K562 (cell line): ENCODE measurements around the gene ZFAND3. TPM values are rescaled to one million over a fixed set of nuclear protein-coding genes. Genes with fewer than 3 reads are reported as not detected.

ENCODE experiments used
- ATAC-seq: fragments of 200-7000 bp; cut with Tn5 transposase; 3 replicates; pipeline ENCODE4 v1.9.1; 2020; ENCODE audit warnings: moderate library complexity
- BruUV-seq: library from RNA; stranded (reverse); fragments of 400-500 nt; replicated peaks from 2 replicates; lab custom pipeline; 2021; lab: Mats Ljungman, UMichigan
- CTCF ChIA-PET: fragments of 300-600 bp; formaldehyde crosslinking; extraction: SDS; loops from one replicate; lab custom pipeline; 2021; ENCODE audit warnings: low intra/inter-chr PET ratio; lab: Yijun Ruan, JAX
- POLR2A ChIA-PET: fragments of 300-600, 350-650 bp; sonication (Branson Sonifier 250); formaldehyde crosslinking; extraction: SDS; loops from one replicate; lab custom pipeline; 2021; ENCODE audit warnings: antibody characterized with exemption, inconsistent platforms; lab: Yijun Ruan, JAX
- DNase-seq, 4 experiments: peaks; one replicate each; pipeline versions ENCODE4 v3.0.0 to v3.0.0-alpha.2; 2011 to 2018; ENCODE audit warnings: low spot score in 3 of 4, mixed read lengths in 3 of 4; ENCODE audit errors: extremely low read depth in 1 of 4
- FAIRE-seq: peaks from 2 replicates; lab custom pipeline; 2011; peaks lifted over from hg19 to GRCh38; lab: Jason Lieb, UNC
- H2AFZ ChIP-seq: 2 replicates; pipeline ENCODE4 v1.6.0; 2011; ENCODE audit warnings: low read depth, low read length, control low read depth, inconsistent platforms
- H3K27ac ChIP-seq: fragments of 200-600 bp; 3 replicates; pipeline ENCODE4 v1.8.0; 2011; ENCODE audit warnings: low read depth, mild to moderate bottlenecking, control low read depth, inconsistent platforms, low read length, moderate library complexity, mixed read lengths; ENCODE audit errors: extremely low read depth
- H3K27me3 ChIP-seq, 2 experiments: fragments of 300-600 bp in 1 of 2; 2 replicates in 1 of 2; 3 replicates in 1 of 2; pipeline versions ENCODE4 v1.6.0 to v1.8.0; 2011; ENCODE audit warnings: inconsistent platforms in 2 of 2, low read length in 2 of 2, mild to moderate bottlenecking in 1 of 2, mixed read lengths in 1 of 2, moderate library complexity in 1 of 2; ENCODE audit not compliant: control insufficient read depth in 2 of 2, insufficient read depth in 2 of 2
- H3K36me3 ChIP-seq: fragments of 300-600 bp; 3 replicates; pipeline ENCODE4 v1.8.0; 2011; ENCODE audit warnings: mild to moderate bottlenecking, low read length, inconsistent platforms; ENCODE audit not compliant: control insufficient read depth, insufficient read depth
- H3K4me1 ChIP-seq, 2 experiments: fragments of 200-600 bp in 1 of 2; replicated peaks in 1 of 2; 2 replicates in 1 of 2; 3 replicates in 1 of 2; pipeline versions ENCODE4 v1.5.1 to v1.8.0; 2011; ENCODE audit warnings: inconsistent platforms in 2 of 2, low read length in 2 of 2, mild to moderate bottlenecking in 1 of 2, mixed read lengths in 1 of 2, moderate library complexity in 1 of 2; ENCODE audit not compliant: control insufficient read depth in 2 of 2, insufficient read depth in 2 of 2
- H3K4me2 ChIP-seq: 2 replicates; pipeline ENCODE4 v1.6.1; 2011; ENCODE audit warnings: low read length, control low read depth, inconsistent platforms, mixed read lengths; ENCODE audit not compliant: insufficient read depth
- H3K4me3 ChIP-seq: fragments of 200-600 bp; sonication (generic), shearing (Covaris generic); 2 replicates; pipeline ENCODE4 v1.5.1; 2016; ENCODE audit warnings: control low read depth, inconsistent platforms
- H3K79me2 ChIP-seq: fragments of 200-600 bp; 3 replicates; pipeline ENCODE4 v1.8.0; 2011; ENCODE audit warnings: low read length, inconsistent platforms; ENCODE audit not compliant: control insufficient read depth, insufficient read depth
- H3K9ac ChIP-seq, 2 experiments: 2 replicates each; pipeline versions ENCODE4 v1.6.0 to v1.6.1; 2011; ENCODE audit warnings: low read depth in 2 of 2, low read length in 2 of 2, control low read depth in 1 of 2, inconsistent platforms in 1 of 2, mild to moderate bottlenecking in 1 of 2, mixed read lengths in 1 of 2; ENCODE audit not compliant: insufficient read depth in 1 of 2
- H3K9me1 ChIP-seq: one replicate; pipeline ENCODE4 v1.6.0; 2011; ENCODE audit warnings: inconsistent platforms, mild to moderate bottlenecking, low read length, moderate library complexity; ENCODE audit not compliant: control insufficient read depth, insufficient read depth
- H3K9me3 ChIP-seq: replicated peaks from 2 replicates; pipeline ENCODE4 v1.5.1; 2011; ENCODE audit warnings: low read depth, low read length, inconsistent platforms; ENCODE audit not compliant: control insufficient read depth, insufficient read depth
- H4K20me1 ChIP-seq: replicated peaks from 2 replicates; pipeline ENCODE4 v1.6.1; 2011; ENCODE audit warnings: low read length, inconsistent platforms, mixed read lengths; ENCODE audit not compliant: control insufficient read depth, insufficient read depth
- CEBPB ChIP-seq: fragments of 450-650 bp; IDR thresholded peaks from 2 replicates; pipeline ENCODE4 v1.6.1; 2016; ENCODE audit warnings: missing genetic modification characterization, missing compliant biosample characterization
- NFATC3 ChIP-seq: fragments of 450-650 bp; IDR thresholded peaks from 2 replicates; pipeline ENCODE4 v1.6.1; 2017; ENCODE audit warnings: mild to moderate bottlenecking
- OTX1 ChIP-seq: fragments of 450-650 bp; formaldehyde crosslinking; IDR thresholded peaks from 2 replicates; pipeline ENCODE4 v1.4.0; 2022; ENCODE audit warnings: mild to moderate bottlenecking
- ZFP1 ChIP-seq: fragments of 450-650 bp; formaldehyde crosslinking; IDR thresholded peaks from 2 replicates; pipeline ENCODE4 v1.4.0; 2020; ENCODE audit warnings: mild to moderate bottlenecking, mixed read lengths
- WGBS: fragments of 100-300 bp; shearing (Covaris generic); methylation state at CpG from one replicate; pipeline ENCODE4 v1.1.6; 2016; ENCODE audit warnings: low coverage, mixed read lengths; ENCODE audit not compliant: insufficient coverage; ENCODE audit errors: missing lambda C conversion rate; 5-methylcytosine and 5-hydroxymethylcytosine counted together
- in situ Hi-C: fragments of 300-500 bp; cut with MboI; formaldehyde crosslinking; loops from 4 replicates; pipeline ENCODE4 v1.15.0; 2018; ENCODE audit warnings: inconsistent platforms, mixed read lengths
- intact Hi-C: fragments of 100-400 bp; cut with micrococcal nuclease; formaldehyde crosslinking; loops from 2 replicates; pipeline ENCODE4 v1.14.2; 2022
- polyA plus RNA-seq, 8 experiments: library from polyadenylated mRNA; depleted of rRNA in 4 of 8; stranded (reverse) in 5 of 8; unstranded in 3 of 8; fragments of >200 nt; fragmentation: Nextera tagmentation in 2 of 8; fragmentation: Illumina TruSeq in 1 of 8; extraction: Ambion mirVana in 2 of 8; extraction: Trizol in 1 of 8; gene quantifications; 2 replicates each; pipeline versions ENCODE4 v1.2.1 to v1.2.3, GENCODE V29; 2011 to 2014; ENCODE audit warnings: inconsistent platforms in 1 of 8, missing spikeins in 1 of 8
- total RNA-seq, 7 experiments: library from RNA; depleted of rRNA in 6 of 7; stranded (reverse); fragments of >200 nt in 6 of 7; fragmentation: Illumina TruSeq in 2 of 7; extraction: Trizol in 2 of 7; gene quantifications; 2 replicates each; pipeline versions ENCODE4 v1.2.1 to v1.2.3, GENCODE V29; 2011 to 2021; ENCODE audit warnings: low replicate concordance in 1 of 7
- TF ChIP-seq, protein P1 (sequence below): sonication (generic); formaldehyde crosslinking; IDR thresholded peaks from 2 replicates; pipeline ENCODE4 v1.9.0; 2022; ENCODE audit warnings: mild to moderate bottlenecking, missing genetic modification reagents

Gene ZFAND3
- total and polyA plus RNA-seq, 9 of the 15 experiments (the other 6 are each of a cell fraction or from before 2014, with no cell fraction given), result 0.81 to 26.6 (median 11.8) TPM

DNA sequence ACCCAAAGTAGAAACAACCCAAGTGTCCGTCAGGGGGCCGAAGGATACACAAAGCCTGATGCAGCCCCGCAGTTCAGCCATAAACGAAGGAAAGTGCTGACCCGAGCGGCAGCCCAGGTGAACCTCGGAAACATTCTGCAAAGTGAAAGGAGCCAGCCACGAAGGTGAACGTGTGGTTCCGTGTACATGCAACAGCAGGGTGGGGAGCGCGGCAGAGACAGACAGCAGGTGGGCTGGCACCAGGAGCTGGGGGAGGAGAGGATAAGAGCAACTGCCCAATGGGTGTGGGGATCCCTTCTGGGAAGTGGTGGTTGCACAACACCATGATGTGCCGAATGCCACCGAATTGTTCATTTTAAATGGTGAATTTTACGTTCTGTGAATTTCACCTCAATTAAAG, 341.8 kb downstream of the ZFAND3 start:
- CTCF ChIA-PET, result no interaction called here
- no peaks in the 10 kb centered on the region for H3K79me2 ChIP-seq
- H3K9me1 ChIP-seq, result no peaks in the 10 kb centered on the region
- no peaks in the 10 kb centered on the region for H3K36me3 ChIP-seq
- ATAC-seq, result no peak
- H3K27me3 ChIP-seq, result peaks cover 0 to 7% of the 10 kb centered on the region in 2 experiments; a peak in 1 of 5 replicates
- no peak for DNase-seq
- H3K9me3 ChIP-seq, result no peaks in the 10 kb centered on the region
- no peak overlapping the region for H3K4me2 ChIP-seq
- H3K27ac ChIP-seq, result no peak overlapping the region
- WGBS, result 51% methylated on average over 15 of the region's 15 CpGs
- in situ Hi-C loops (no loop called here), intact Hi-C loops (no loop called here)
- POLR2A ChIA-PET, result no interaction called here
- BruUV-seq, result no TSS peak
- no peak for FAIRE-seq
- peaks cover 0 to 17% of the 10 kb centered on the region in 2 experiments; a peak in 2 of 5 replicates for H3K4me1 ChIP-seq
- TF ChIP-seq, protein P1, sequence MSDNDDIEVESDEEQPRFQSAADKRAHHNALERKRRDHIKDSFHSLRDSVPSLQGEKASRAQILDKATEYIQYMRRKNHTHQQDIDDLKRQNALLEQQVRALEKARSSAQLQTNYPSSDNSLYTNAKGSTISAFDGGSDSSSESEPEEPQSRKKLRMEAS (CRISPR knock-in tag), result no peak
- TF ChIP-seq OTX1 (CRISPR knock-in tag) (no peak), CEBPB (tag) (0 out of 2 replicates have a peak, but pooled peaks have one; percentile 8), NFATC3 (no peak), ZFP1 (CRISPR knock-in tag) (no peak)
- H2AFZ ChIP-seq, result no peak overlapping the region
- peaks cover 3% of the 10 kb centered on the region; the same call in 1 of the 2 replicates for H4K20me1 ChIP-seq
- 0 out of 4 replicates have a peak overlapping the region, but pooled peaks of 1 of the 2 experiments have one; percentile 3 for H3K9ac ChIP-seq
- H3K4me3 ChIP-seq, result no peak overlapping the region
